GM21717 (cell line): Measurements from ENCODE around the gene FNDC4.
"Not testable (repeated sequence)": the region's sequence is repeated elsewhere in the genome, so short reads cannot be mapped to it uniquely, and the experiment has no call there.

Experiments
- ATAC-seq: cut with Tn5 transposase; IDR thresholded peaks from one replicate; pipeline ENCODE4 v1.9.1; 2021; ENCODE audit warnings: mild to moderate bottlenecking, moderate library complexity; ENCODE audit not compliant: unreplicated experiment

Gene FNDC4

GRCh38 chr2:27494944-27495554, at the start of gene FNDC4:
Gene FNDC4 (minus strand): TSS chr2:27495200. CDS start chr2:27494679, 521 bp downstream.
- no peak for ATAC-seq

GRCh38 chr2:27544143-27544821, 49.3 kb upstream of the FNDC4 start:
- no peak for ATAC-seq

- ATAC-seq: not testable (repeated sequence)
Observed at GRCh38 chr2:27539649-27540048, 44.6 kb upstream of the FNDC4 start.

- ATAC-seq: not testable (repeated sequence)
Observed at GRCh38 chr2:27538839-27539450, 43.9 kb upstream of the FNDC4 start.

GRCh38 chr2:27537287-27537686, 42.3 kb upstream of the FNDC4 start:
- ATAC-seq: no peak

GRCh38 chr2:27531983-27532382, 37.0 kb upstream of the FNDC4 start:
- ATAC-seq: no peak

GRCh38 chr2:27527182-27527581, 32.2 kb upstream of the FNDC4 start:
- ATAC-seq: no peak

- ATAC-seq: no peak
Observed at GRCh38 chr2:27522400-27522945, 27.5 kb upstream of the FNDC4 start.

- no peak for ATAC-seq
Observed at GRCh38 chr2:27520316-27520715, 25.3 kb upstream of the FNDC4 start.

GRCh38 chr2:27518782-27519113, 23.7 kb upstream of the FNDC4 start:
- ATAC-seq: no peak

- ATAC-seq: no peak
Observed at GRCh38 chr2:27518113-27518781, 23.2 kb upstream of the FNDC4 start.

GRCh38 chr2:27509326-27509725, 14.3 kb upstream of the FNDC4 start:
- ATAC-seq: no peak

- ATAC-seq: no peak
Observed at GRCh38 chr2:27507293-27507692, 12.3 kb upstream of the FNDC4 start.

GRCh38 chr2:27506587-27506986, 11.6 kb upstream of the FNDC4 start:
- no peak for ATAC-seq

GRCh38 chr2:27502142-27502541, 7.1 kb upstream of the FNDC4 start:
- no peak for ATAC-seq

GRCh38 chr2:27501042-27501441, 6.0 kb upstream of the FNDC4 start:
- no peak for ATAC-seq

GRCh38 chr2:27498975-27499374, 4.0 kb upstream of the FNDC4 start:
- no peak for ATAC-seq

- no peak for ATAC-seq
Observed at GRCh38 chr2:27497288-27497627, 2.3 kb upstream of the FNDC4 start.

GRCh38 chr2:27496357-27497287, 1.6 kb upstream of the FNDC4 start, which contains the start of gene GCKR:
Gene GCKR (plus strand): TSS chr2:27496839. CDS start chr2:27496905, 66 bp downstream.
- ATAC-seq: no peak

GRCh38 chr2:27495840-27496356, 898 bp upstream of the FNDC4 start:
- ATAC-seq: no peak
